K562 (cell line): ENCODE results near the gene DYSF.

Experiments used
- SAP30 ChIP-seq: fragments of 200-600 bp; sonication (generic); IDR thresholded peaks from 2 replicates; pipeline ENCODE4 v1.6.1; 2012; ENCODE audit warnings: borderline replicate concordance, low read depth, mild to moderate bottlenecking, moderate library complexity, low read length, control low read depth, inconsistent platforms; ENCODE audit not compliant: insufficient read depth, poor library complexity, severe bottlenecking
- YY1 ChIP-seq, 3 experiments: IDR thresholded peaks; 2 replicates each; pipeline ENCODE4 v1.6.1; 2011; ENCODE audit warnings: low read length in 2 of 3, mild to moderate bottlenecking in 2 of 3, moderate library complexity in 2 of 3, borderline replicate concordance in 1 of 3, control low read depth in 1 of 3, low read depth in 1 of 3; ENCODE audit not compliant: insufficient read depth in 3 of 3, insufficient replicate concordance in 2 of 3, control insufficient read depth in 1 of 3, insufficient read length in 1 of 3; ENCODE audit errors: extremely low read depth in 1 of 3
- ZNF232 ChIP-seq: sonication (generic); formaldehyde crosslinking; IDR thresholded peaks from 2 replicates; pipeline ENCODE4 v1.8.0; 2022; ENCODE audit warnings: mild to moderate bottlenecking, missing genetic modification reagents
- TF ChIP-seq, protein P1 (sequence below): fragments of 250-450 bp; sonication (Bioruptor Pico); IDR thresholded peaks from 2 replicates; pipeline ENCODE4 v1.5.0; 2020; ENCODE audit warnings: mild to moderate bottlenecking

DNA sequence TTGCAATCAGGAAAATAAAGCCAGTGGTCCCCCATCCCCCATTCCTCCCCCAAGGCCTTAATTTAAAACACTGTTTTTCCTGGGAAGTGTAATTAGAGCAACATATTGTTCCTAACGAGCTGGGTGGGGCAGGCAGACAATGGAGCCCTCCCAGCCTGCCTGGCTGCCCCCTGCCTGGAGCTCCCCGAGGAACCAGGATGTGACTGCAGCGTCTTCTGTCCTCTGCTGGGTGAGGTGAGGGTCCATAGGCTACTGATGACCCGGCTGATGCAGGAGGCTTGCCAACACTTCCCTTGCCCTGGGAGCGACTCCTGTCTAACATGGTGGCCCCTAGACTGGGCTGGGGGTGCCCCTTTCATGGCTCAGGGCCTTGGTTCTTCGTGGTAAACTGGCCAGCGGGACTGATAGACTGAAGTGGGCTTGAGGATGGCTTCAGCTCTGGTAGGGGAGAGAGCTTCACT lies 152.4 kb downstream of the DYSF start:
- TF ChIP-seq ZNF232 (CRISPR knock-in tag) (no peak), YY1 (IDR thresholded peaks at IDR 0.05; ENCODE audit: borderline replicate concordance in 1 of 3, control insufficient read depth in 1 of 3, extremely low read depth in 1 of 3, insufficient read depth in 3 of 3, insufficient read length in 1 of 3, insufficient replicate concordance in 2 of 3, low read depth in 1 of 3, low read length in 2 of 3) (no peak), SAP30 (no peak)
- TF ChIP-seq, protein P1, sequence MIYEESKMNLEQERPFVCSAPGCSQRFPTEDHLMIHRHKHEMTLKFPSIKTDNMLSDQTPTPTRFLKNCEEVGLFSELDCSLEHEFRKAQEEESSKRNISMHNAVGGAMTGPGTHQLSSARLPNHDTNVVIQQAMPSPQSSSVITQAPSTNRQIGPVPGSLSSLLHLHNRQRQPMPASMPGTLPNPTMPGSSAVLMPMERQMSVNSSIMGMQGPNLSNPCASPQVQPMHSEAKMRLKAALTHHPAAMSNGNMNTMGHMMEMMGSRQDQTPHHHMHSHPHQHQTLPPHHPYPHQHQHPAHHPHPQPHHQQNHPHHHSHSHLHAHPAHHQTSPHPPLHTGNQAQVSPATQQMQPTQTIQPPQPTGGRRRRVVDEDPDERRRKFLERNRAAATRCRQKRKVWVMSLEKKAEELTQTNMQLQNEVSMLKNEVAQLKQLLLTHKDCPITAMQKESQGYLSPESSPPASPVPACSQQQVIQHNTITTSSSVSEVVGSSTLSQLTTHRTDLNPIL (CRISPR knock-in tag), result no peak
